NB4 (cell line): ENCODE results near the gene DIP2C.
"Not testable (repeated sequence)": the region's sequence is repeated elsewhere in the genome, so short reads cannot be mapped to it uniquely, and the experiment has no call there.

Source experiments
- DNase-seq: peaks from one replicate; pipeline ENCODE4 v3.0.0; 2010; ENCODE audit warnings: low read depth
- H3K4me3 ChIP-seq: one replicate; pipeline ENCODE4 v1.5.1; 2011; ENCODE audit warnings: mild to moderate bottlenecking, low read depth, low read length, moderate library complexity
- MAX ChIP-seq: IDR thresholded peaks from 2 replicates; pipeline ENCODE4 v1.6.1; 2011; ENCODE audit warnings: low read depth, low read length
- MYC ChIP-seq: IDR thresholded peaks from 2 replicates; pipeline ENCODE4 v1.6.1; 2011; ENCODE audit warnings: low read depth, low read length
- POLR2A ChIP-seq: IDR thresholded peaks from 2 replicates; pipeline ENCODE4 v1.6.1; 2011; ENCODE audit warnings: mild to moderate bottlenecking; ENCODE audit not compliant: insufficient read length; ENCODE audit errors: extremely low read depth
- TF ChIP-seq, protein P1 (sequence below): IDR thresholded peaks from one replicate; pipeline ENCODE4 v1.5.1; 2012; ENCODE audit warnings: low read depth, low read length

The DIP2C gene

DNA sequence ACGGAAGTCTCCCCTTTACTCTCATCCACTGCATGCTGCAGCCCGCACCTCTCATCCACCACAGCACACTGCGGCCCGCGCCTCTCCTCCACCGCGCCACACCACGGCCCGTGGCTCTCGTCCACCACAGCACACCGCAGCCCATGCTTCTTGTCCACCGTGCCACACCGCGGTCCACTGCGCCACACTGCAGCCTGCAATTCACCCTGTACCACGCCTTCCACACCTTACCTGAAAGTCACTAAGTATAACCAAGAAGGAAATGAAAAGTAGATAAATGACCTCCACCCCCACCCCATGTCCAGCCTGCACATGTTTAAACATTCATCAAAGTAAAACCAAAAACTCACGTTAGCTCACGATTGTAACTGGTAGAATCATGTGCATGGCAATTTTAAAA lies 176.1 kb downstream of the DIP2C start:
- DNase-seq, result no peak
- H3K4me3 ChIP-seq, result no peak overlapping the region
- TF ChIP-seq MAX, result no peak
- no peak for TF ChIP-seq MYC
- TF ChIP-seq POLR2A, result no peak
- TF ChIP-seq, protein P1, sequence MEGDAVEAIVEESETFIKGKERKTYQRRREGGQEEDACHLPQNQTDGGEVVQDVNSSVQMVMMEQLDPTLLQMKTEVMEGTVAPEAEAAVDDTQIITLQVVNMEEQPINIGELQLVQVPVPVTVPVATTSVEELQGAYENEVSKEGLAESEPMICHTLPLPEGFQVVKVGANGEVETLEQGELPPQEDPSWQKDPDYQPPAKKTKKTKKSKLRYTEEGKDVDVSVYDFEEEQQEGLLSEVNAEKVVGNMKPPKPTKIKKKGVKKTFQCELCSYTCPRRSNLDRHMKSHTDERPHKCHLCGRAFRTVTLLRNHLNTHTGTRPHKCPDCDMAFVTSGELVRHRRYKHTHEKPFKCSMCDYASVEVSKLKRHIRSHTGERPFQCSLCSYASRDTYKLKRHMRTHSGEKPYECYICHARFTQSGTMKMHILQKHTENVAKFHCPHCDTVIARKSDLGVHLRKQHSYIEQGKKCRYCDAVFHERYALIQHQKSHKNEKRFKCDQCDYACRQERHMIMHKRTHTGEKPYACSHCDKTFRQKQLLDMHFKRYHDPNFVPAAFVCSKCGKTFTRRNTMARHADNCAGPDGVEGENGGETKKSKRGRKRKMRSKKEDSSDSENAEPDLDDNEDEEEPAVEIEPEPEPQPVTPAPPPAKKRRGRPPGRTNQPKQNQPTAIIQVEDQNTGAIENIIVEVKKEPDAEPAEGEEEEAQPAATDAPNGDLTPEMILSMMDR, result no peak

DNA sequence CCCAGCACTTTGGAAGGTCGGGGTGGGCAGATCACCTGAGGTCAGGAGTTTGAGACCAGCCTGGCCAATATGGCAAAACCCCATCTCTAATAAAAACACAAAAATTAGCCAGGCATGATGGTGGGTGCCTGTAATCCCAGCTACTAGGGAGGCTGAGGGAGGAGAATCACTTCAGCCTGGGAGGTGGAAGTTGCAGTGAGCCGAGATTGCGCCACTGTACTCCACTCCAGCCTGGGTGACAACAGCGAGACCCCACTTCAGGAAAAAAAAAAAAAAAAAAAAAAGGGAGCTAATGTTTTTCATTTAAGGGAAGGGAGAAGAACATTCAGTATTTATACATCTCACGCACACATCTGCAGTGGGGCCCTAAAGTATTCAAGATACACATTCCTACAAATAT lies 176.8 kb downstream of the DIP2C start:
- not testable (repeated sequence) for DNase-seq, H3K4me3 ChIP-seq

DNA sequence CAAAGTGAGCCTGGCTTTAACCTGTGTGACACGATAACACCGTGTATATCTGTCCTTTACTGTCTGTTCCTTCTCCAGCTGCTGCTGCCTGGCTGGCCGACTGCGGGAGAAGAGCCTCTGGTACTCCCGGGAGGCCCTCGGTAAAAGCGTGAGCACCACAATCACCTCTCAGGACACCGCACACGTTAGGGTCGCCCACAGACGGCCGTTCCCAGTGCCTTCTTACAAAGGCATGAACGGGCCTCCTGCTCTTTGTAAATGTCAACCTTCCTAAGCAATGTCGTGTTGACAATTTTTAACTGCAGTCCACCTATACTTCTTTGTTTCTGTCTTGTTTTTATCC lies 177.6 kb downstream of the DIP2C start:
- DNase-seq, result no peak
- TF ChIP-seq MAX, result no peak
- TF ChIP-seq POLR2A, result no peak
- no peak for TF ChIP-seq MYC
- TF ChIP-seq, protein P1, result no peak
- H3K4me3 ChIP-seq, result no peak overlapping the region

DNA sequence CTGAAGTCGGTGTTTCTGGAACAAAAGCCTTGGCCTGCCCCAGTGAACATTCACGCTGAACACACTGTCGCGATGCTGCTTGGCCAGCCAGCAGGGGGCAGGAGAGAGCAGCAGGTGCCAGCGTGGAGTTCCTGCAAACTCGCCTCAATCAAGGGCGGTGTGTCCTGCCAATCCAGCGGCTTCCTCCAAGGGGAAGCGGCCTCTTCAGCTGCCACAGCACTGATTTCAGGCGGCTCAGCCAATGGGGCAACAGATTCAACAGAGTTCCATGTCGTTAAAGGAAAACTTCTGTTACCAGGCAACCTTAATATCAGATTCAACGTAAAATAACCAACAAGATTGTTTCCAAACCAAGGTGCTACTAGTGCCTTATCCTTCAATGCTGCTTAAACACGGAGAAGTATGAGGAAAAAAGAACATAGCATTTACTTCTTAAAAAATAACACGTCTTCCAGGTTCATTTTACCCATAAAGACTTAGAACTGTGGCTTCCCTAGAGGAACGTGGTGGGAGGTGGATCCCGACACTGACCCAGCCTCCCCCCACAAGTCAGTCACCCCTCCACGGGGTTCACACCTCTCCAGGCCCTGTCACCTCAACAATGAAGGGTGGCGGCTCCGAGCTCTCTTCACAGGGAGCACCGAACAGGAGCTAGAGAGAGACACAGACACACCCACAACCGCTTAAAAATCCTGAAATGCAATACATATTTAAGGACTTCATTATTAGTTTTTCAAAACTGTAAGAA lies 178.2 kb downstream of the DIP2C start:
- H3K4me3 ChIP-seq, result no peak overlapping the region
- peak; percentile 83 for DNase-seq
- TF ChIP-seq, protein P1, result peak; percentile 94
- no peak; the same call in 1 of the 2 replicates for TF ChIP-seq MAX

DNA sequence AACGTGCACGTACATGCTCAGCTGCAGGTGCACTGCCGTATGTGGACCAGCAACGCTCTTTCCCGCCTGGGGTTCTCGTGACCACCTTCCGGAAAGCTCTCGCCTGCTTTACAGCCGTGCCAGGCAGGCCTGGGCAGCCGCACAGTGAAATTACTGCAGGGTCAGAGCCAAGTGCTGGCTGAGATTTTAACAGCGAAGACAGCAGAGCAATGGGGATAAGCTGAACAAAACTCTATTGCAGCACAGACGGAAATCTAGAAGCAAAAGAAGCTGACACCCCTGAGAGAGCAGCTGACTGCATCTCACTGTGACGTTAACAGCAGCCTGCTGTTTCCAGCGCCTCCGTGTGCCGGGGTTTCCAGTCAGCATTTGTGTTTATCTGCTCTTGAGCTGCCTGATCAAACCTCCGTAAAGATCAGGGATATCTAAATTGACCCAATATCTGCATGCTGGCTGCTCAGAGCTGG lies 179.0 kb downstream of the DIP2C start:
- no peak for DNase-seq
- TF ChIP-seq MYC (no peak), MAX (no peak), POLR2A (no peak)
- TF ChIP-seq, protein P1, result no peak
- H3K4me3 ChIP-seq, result no peak overlapping the region

GRCh38 chr10:509361-510102 lies 179.9 kb downstream of the DIP2C start:
- no peak overlapping the region for H3K4me3 ChIP-seq
- DNase-seq, result no peak
- TF ChIP-seq MYC (no peak), POLR2A (no peak), MAX (no peak)
- TF ChIP-seq, protein P1, result no peak
